ENCODE data around the gene TNNT2. TPM values are rescaled to one million over a fixed set of nuclear protein-coding genes. Genes with fewer than 3 reads are reported as not detected.

Gene TNNT2
- total and polyA plus RNA-seq, 2 of the 8 experiments (the other 6 are each of a cell fraction or from before 2014, with no cell fraction given): 3.1 to 21.0 TPM

- H3K79me2 ChIP-seq (ENCODE audit: control insufficient read depth in 1 of 2, insufficient read depth in 2 of 2, low read length in 2 of 2): no peaks in the 10 kb centered on the region
Observed at GRCh38 chr1:201350361-201350725, 27.1 kb downstream of the TNNT2 start.

More at GRCh38 chr1:201350361-201350725, 27.1 kb downstream of the TNNT2 start:
- no peak overlapping the region for H3K4me2 ChIP-seq (ENCODE audit: insufficient read depth in 1 of 2, low read depth in 2 of 2, low read length in 2 of 2)
- H3K27me3 ChIP-seq (replicated peaks in 1 of 4; ENCODE audit: control insufficient read depth in 3 of 4, extremely low read depth in 1 of 4, insufficient read depth in 3 of 4, low read length in 3 of 4): 0 out of 7 replicates have a peak, but pooled peaks cover 0 to 3% (median 0%) of the 10 kb centered on the region in 4 experiments
- no peak overlapping the region for H2BK12ac ChIP-seq (ENCODE audit: low read depth, low read length)
- no peak overlapping the region for H4K5ac ChIP-seq (ENCODE audit: insufficient read length, low read depth, low read length)
- no peak overlapping the region for H3K27ac ChIP-seq (ENCODE audit: low read depth, low read length)
- H2BK20ac ChIP-seq (ENCODE audit: low read length): no peak overlapping the region
- no peak for TF ChIP-seq HDAC6 (IDR thresholded peaks at IDR 0.05; ENCODE audit: low read depth, low read length)
- no peak for TF ChIP-seq CHD2 (IDR thresholded peaks at IDR 0.05; ENCODE audit: low read length)
- no peak for TF ChIP-seq TAF1 (IDR thresholded peaks at IDR 0.05; ENCODE audit: low read depth, low read length)
- no peak for TF ChIP-seq BACH1 (IDR thresholded peaks at IDR 0.05; ENCODE audit: low read length)
- TF ChIP-seq KDM5A (IDR thresholded peaks at IDR 0.05; ENCODE audit: low read length): no peak
- no peak for TF ChIP-seq ASH2L (IDR thresholded peaks at IDR 0.05; ENCODE audit: low read length)
- TF ChIP-seq BRCA1 (IDR thresholded peaks at IDR 0.05; ENCODE audit: low read depth, low read length): no peak
- TF ChIP-seq RAD21 (IDR thresholded peaks at IDR 0.05 in 1 of 2, conservative IDR thresholded peaks at IDR 0.05 in 1 of 2; ENCODE audit: low read depth in 2 of 2, low read length in 2 of 2): no peak
- no peak for TF ChIP-seq JUND (IDR thresholded peaks at IDR 0.05; ENCODE audit: low read length)
- no peak for TF ChIP-seq BCL11A (IDR thresholded peaks at IDR 0.05; ENCODE audit: low read depth in 2 of 2, low read length in 2 of 2)
- TF ChIP-seq CTBP2 (IDR thresholded peaks at IDR 0.05; ENCODE audit: borderline replicate concordance, insufficient read depth, insufficient read length, low read length): no peak
- no peak for TF ChIP-seq SUZ12 (IDR thresholded peaks at IDR 0.05; ENCODE audit: low read length)
- H3K23me2 ChIP-seq (ENCODE audit: low read depth, low read length): no peaks in the 10 kb centered on the region
- ChIA-PET CTCF (ENCODE audit: partially characterized antibody) (interaction anchor here (0.6 to 8.6 kb wide), 16 partner anchors 10 to 98 kb away, joined by 3 to 271 read pairs (median 27); no protein-coding TSS in a partner anchor), POLR2A (ENCODE audit: partially characterized antibody) (no interaction called here)
- no peak overlapping the region for H2BK5ac ChIP-seq (ENCODE audit: low read depth, low read length)
- DNase-seq (ENCODE audit: low read depth in 1 of 2, low spot score in 2 of 2) (no peak), FAIRE-seq (no peak)
- H3K4me1 ChIP-seq (replicated peaks in 1 of 4; ENCODE audit: control insufficient read depth in 3 of 4, insufficient read depth in 4 of 4, low read length in 3 of 4): peaks cover 8 to 27% (median 12%) of the 10 kb centered on the region in 4 experiments
- H2AFZ ChIP-seq (ENCODE audit: low read length): no peak overlapping the region
- no peak overlapping the region for H3K23ac ChIP-seq (ENCODE audit: insufficient read length)
- H4K91ac ChIP-seq (replicated peaks; ENCODE audit: insufficient read length, low read length): no peak overlapping the region
- no peak overlapping the region for H3K4ac ChIP-seq (replicated peaks; ENCODE audit: insufficient read length, low read depth, low read length)
- no peak overlapping the region for H3K56ac ChIP-seq (replicated peaks; ENCODE audit: insufficient read length, low read depth, low read length)
- H3K9ac ChIP-seq (replicated peaks in 1 of 4; ENCODE audit: extremely low read depth in 1 of 4, low read depth in 3 of 4, low read length in 3 of 4): no peak overlapping the region
- H4K8ac ChIP-seq (ENCODE audit: extremely low read depth, insufficient read depth, low read length): no peak overlapping the region
- no peaks in the 10 kb centered on the region for H3K79me1 ChIP-seq (ENCODE audit: low read depth, low read length)
- H3K18ac ChIP-seq (ENCODE audit: extremely low read depth, low read length): no peak overlapping the region
- no peak overlapping the region for H2AK5ac ChIP-seq (ENCODE audit: low read depth, low read length)
- H2BK120ac ChIP-seq (replicated peaks; ENCODE audit: low read depth, low read length): no peak overlapping the region
- WGBS, 2 experiments (ENCODE audit: extremely low coverage in 1 of 2, insufficient coverage in 1 of 2, insufficient read length in 1 of 2, insufficient replicate concordance in 2 of 2, low coverage in 1 of 2, low lambda C conversion rate in 2 of 2, missing lambda C conversion rate in 1 of 2): 94% methylated on average over 2 of the region's 2 CpGs; no CpG with 5 or more reads in 1 of the 2 experiments
- H3K9me3 ChIP-seq (ENCODE audit: insufficient read depth in 2 of 2, low read depth in 1 of 2, low read length in 1 of 2): no peaks in the 10 kb centered on the region
- H3K36me3 ChIP-seq (ENCODE audit: control insufficient read depth in 2 of 4, insufficient read depth in 4 of 4, low read length in 3 of 4): no peaks in the 10 kb centered on the region
- H3K14ac ChIP-seq (ENCODE audit: insufficient read length): no peak overlapping the region
- H4K20me1 ChIP-seq (replicated peaks in 1 of 2; ENCODE audit: control insufficient read depth in 1 of 2, insufficient read depth in 2 of 2, low read length in 2 of 2): no peaks in the 10 kb centered on the region
- no peak overlapping the region for H3K4me3 ChIP-seq (ENCODE audit: extremely low read depth in 1 of 4, insufficient read depth in 2 of 4, low read depth in 3 of 4, low read length in 4 of 4)
- H2BK15ac ChIP-seq (ENCODE audit: low read length): no peak overlapping the region

Data from H1 (cell line).